CD4-positive, alpha-beta T cell treated with Interleukin-4 for 4 hours (primary cell): ENCODE measurements around the gene DISP1.

Experiments
- DNase-seq: peaks from one replicate; pipeline ENCODE4 v3.0.0-alpha.2; 2020

Gene DISP1, protein sequence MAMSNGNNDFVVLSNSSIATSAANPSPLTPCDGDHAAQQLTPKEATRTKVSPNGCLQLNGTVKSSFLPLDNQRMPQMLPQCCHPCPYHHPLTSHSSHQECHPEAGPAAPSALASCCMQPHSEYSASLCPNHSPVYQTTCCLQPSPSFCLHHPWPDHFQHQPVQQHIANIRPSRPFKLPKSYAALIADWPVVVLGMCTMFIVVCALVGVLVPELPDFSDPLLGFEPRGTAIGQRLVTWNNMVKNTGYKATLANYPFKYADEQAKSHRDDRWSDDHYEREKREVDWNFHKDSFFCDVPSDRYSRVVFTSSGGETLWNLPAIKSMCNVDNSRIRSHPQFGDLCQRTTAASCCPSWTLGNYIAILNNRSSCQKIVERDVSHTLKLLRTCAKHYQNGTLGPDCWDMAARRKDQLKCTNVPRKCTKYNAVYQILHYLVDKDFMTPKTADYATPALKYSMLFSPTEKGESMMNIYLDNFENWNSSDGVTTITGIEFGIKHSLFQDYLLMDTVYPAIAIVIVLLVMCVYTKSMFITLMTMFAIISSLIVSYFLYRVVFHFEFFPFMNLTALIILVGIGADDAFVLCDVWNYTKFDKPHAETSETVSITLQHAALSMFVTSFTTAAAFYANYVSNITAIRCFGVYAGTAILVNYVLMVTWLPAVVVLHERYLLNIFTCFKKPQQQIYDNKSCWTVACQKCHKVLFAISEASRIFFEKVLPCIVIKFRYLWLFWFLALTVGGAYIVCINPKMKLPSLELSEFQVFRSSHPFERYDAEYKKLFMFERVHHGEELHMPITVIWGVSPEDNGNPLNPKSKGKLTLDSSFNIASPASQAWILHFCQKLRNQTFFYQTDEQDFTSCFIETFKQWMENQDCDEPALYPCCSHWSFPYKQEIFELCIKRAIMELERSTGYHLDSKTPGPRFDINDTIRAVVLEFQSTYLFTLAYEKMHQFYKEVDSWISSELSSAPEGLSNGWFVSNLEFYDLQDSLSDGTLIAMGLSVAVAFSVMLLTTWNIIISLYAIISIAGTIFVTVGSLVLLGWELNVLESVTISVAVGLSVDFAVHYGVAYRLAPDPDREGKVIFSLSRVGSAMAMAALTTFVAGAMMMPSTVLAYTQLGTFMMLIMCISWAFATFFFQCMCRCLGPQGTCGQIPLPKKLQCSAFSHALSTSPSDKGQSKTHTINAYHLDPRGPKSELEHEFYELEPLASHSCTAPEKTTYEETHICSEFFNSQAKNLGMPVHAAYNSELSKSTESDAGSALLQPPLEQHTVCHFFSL (N-terminal part only)

DNA sequence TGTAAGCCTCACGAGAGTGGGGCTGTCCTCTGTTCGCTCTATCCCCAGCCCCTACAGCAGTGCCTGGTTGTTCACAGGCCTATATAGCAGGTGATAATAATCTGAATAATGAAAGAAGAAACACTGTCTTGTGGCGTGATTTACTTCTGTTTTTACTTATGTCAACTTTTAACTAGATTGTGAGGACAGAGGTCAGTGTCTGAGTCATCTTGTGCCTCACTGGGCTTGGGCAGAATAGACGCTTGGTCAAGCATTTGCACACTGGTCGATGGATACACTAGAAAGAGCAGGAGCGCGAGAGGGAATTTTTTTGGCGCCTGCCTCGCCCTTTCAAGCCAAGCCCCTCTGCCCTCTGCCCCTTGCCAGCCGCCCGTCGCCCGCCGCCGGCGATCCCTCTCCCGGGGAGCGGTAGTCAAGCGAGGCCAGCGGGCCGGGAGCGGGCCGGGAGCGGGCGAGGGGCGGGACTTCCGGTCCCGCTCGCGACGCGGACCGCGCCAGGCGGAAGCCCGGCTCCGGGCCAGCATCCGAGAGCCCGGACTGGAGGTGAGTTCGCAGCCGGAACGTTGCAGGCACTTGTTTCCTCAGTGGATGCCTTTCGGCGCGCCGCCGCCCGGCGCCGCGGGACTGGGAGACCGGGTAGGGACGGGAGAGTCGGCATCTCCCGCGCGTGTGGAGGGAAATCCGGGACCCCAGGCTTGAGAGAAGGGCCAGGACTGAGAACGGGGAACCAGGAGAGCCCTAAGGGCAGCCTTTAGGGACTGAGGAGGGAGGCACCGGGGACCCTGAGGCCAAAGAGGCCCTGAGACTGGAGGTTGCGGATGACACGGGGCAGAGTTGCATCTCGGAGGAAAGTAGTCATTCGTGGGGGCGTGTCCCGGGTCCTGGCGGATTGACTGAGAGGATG is at the start of gene DISP1:
DISP1 (plus strand) TSS at position 504 of the 904 bp plus-strand sequence. CDS start 127,785 bp downstream, outside the sequence.
- DNase-seq = peak; percentile 63

DNA sequence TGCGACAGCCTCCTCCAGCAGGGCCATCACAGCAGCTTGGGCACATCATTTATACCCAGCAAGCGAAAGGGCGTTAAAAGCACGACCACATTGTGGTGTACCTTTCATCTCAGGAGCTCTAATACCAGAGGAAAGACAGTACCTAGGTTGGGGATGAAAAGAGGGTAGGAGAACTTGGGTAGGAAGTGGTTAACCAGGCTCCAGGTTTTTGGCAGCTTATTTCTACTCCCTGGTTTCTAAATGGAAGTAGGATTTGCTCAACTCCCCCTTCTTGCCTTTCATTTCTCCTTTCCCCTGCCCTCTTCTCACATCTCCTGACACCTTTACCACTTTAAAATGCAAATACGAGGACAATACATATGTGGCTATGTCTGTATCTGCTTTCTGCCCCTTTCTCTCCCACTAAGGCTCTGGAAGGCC is 47.7 kb upstream of the DISP1 start:
- no peak for DNase-seq

DNA sequence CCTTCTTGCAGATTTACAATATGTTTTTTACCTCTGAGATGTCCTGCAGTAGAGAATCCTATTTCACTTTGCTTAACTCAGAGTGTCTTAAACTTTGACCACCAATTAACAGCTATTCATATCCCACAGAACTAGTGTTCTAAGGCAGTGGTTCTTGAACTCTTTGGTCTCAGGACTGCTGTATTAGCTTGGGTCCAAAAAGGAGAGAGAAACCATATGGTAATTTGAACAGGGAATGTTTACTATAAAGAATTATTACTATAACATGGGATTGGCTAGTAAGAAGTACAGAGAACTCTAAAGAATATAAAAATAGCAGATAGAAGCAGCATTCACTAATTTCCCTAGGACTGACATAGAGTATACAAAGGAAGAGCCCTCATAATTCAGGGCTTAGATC is 46.2 kb upstream of the DISP1 start:
- DNase-seq = no peak

DNA sequence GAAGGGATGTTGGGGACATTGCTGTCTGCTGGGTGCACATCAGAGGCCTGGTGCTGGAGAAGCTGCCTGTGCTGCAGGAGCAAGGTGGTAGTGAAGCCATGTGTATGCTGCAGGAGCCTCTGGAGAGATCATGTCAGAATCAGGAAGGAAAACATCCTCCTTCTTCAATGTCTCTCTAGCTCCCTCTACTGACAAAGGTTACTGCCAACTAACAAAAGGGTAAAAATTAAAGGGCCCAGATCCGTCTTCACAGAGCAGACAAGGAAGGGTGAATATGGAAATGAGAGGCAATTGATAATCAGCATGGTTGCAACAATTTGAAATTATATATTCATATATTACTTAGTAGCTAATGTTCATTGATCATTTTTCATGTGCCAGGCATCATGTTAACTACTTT is 45.7 kb upstream of the DISP1 start:
- DNase-seq = no peak

DNA sequence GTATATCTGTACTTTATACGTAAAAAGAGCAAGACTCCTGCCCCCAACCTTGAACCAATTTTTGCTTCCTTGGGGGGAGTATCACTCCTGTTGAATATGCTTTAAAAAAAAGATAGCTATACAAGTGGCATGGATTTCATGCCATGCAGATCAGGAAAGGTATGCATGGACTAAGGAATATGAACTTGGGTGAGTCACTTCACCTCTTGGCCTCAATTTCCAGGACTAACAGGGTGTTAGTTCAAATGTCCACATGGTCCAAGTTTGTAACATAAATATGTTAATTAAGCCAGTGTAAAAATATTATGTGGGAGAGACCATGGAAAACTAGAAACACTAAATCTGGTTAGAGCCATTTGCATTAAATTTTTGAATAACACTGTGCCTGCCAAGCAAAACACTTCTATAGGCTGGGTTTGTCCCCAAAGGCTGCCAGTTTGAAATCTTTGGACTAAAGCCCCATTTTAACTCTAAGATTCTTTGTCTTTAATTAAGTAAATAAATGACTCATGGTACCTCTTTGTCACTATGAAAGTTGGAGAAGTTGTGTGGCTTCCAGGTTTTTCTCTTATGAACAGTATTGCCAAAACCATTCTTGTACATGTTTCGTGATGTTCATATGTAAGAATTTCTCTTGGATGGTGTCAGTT is 44.7 kb upstream of the DISP1 start:
- no peak for DNase-seq

DNA sequence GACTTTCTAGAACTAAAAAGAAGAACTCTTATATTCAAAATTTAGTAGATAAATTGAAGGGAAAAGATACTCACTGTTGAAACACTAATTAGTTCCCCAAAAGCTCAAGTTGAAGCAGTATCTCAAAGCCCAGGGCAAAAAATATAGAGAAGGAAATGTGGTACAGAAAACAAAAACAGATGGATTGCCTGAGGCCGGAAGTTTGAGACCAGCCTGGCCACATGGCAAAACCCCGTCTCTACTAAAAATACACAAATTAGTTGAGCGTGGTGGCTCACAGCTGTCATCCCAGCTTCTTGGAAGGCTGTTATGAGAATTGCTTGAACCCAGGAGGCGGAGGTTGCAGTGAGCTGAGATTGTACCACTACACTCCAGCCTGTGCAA is 41.9 kb upstream of the DISP1 start:
- peak; percentile 11 for DNase-seq

DNA sequence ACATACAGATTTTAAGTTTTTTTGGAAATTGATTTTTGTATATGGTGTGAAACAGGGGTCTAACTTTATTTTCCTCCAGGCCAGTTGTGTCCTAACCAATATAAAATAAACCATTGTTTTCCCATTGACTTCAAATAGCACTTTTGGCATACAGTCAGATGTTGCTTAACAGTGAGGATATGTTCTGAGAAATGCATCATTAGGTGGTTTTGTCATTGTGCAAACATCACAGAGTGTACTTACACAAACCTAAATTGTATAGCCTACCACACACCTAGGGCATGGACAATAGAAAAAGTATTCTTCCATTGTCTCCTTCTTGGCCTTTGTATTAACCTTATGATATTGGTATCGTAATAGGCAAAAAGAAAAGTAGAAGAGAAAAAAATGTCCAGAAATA is 37.4 kb upstream of the DISP1 start:
- no peak for DNase-seq

DNA sequence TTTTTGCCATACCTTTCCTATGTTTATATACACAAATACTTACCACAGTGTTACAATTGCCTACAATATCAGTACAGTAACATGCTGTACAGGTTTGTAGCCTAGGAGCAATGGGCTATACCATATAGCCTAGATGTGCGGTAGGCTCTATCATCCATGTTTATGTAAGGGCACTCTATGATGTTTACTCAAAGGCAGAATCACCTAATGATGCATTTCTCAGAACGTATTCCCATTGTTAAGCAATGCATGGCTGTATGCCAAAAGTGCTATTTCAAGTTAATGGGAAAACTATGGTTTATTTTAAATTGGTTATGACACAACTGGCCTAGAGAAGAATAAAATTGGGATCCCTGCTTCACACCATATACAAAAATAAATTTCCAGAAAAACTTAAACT is 36.9 kb upstream of the DISP1 start:
- DNase-seq = no peak

DNA sequence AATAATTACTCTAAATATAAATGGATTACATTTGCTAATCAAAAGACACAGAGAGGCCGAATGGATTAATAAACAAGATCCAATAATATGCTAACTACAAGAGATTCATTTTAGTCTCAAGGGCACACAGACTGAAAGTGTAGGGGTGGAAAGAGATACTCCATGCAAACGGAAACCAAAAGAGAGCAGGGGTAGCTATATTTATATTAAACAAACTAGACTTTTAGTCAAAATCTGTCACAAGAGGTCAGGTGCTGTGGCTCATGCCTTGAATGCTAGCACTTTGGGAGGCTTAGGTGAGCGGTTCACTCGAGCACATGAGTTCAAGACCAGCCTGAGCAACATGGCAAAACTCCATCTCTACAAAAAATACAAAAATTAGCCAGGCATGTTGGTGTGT is 33.6 kb upstream of the DISP1 start:
- no peak for DNase-seq

DNA sequence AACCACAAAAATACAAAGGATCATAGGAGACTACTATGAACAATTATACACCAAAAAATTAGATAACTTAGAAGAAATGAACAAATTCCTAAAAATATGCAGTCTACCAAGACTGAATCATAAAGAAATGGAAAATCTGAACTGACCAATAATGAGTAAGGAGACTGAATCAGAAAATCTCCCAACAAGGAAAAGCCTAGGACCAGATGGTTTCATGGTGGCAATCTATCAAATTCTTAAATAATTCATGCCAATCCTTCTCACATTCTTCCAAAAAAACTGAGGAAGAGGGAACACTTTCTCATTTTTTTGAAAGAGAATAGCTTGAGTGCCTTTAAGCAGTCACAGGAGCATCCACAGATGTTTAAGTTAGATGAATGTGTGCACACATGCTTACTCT is 31.8 kb upstream of the DISP1 start:
- DNase-seq = no peak

DNA sequence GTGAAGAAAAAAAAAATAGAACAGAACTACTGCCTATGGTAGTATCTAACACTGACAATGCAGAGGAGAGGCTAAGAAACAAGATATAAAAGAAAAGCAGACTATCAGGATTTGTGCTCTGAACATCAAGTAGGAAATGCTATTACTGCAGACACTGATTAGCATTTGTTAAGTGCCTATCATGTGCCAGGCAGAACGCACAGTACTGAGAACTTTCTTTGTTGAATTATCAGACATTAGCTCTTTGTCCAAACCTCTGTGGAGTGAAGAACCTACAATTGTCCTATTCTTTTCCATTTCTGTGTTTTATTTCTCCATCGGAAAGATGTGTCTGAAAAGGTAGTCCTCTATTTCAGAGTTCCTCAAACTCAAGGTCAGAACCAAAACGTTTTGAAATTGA is 30.5 kb upstream of the DISP1 start:
- no peak for DNase-seq

DNA sequence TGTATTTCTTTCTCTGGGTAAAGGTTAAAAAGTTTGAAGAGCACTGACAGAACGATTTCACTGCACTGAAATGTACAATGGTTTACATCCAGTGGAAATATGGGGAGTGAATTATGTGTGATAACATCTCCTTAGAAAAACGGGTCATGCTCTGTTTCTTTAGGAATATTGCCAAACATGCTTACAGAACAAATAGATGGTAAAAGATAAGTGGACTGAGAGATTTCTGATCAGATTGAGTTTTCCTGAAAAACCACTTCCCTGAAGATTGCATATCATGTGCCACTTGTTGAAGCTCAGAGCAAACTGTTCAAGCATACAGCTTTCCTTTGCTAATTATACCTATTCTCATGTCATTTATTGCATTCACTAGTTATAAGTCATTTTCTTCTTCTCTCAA is 29.9 kb upstream of the DISP1 start:
- no peak for DNase-seq

DNA sequence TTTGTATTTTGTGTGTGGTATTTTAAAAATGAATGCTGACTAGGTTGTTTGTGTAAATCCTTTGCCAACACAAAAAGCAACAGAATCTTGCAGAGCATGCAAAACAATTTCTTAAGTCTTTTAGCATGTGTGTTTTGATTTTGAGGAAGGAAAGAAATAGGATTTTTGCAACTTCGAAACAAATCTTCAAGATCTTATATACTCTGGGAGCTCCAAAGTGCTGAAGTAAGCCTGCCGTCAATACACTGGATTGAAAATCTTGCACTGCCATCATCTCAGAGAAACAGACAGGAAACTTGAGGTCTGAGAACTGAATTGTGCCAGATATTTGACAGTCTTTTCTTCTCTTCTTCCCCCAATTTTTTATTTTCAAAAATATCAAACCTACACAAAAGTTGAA is 29.3 kb upstream of the DISP1 start:
- no peak for DNase-seq

DNA sequence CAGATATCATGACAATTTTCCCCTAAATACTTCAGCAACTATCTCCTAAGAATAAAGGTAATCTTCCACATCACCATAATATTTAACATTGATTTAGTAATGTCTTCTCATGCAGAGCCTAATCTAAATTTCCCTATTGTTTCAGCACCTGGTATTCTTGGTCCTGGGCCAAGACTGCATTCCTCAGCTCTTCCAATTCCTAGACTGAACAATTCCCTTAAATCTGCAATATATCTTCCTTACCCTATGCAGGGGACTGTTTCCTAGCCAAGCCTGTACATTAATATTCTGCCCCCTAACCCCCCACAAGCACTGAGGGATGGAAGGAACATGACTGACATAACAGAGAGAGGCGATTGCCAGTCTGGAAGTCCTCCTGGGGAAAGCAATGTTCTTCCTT is 28.7 kb upstream of the DISP1 start:
- DNase-seq = no peak

DNA sequence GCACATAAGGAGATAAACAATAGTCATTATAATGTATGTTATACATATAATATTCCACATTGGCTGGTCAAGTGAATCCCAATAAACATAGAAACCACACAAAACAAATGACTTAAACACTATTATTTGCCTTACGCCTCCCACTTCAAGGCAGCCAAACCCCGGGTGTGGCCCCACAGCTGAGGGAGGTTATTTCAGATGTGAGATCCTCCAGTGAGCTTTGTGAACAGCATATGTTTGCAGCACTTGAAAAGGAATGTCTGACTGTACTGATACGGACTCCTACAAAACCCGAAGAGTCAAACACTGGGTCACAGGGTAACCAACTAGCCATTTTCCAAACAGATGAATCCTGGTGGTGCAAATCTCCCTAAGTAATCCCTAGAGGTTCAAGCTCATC is 27.1 kb upstream of the DISP1 start:
- DNase-seq = no peak

DNA sequence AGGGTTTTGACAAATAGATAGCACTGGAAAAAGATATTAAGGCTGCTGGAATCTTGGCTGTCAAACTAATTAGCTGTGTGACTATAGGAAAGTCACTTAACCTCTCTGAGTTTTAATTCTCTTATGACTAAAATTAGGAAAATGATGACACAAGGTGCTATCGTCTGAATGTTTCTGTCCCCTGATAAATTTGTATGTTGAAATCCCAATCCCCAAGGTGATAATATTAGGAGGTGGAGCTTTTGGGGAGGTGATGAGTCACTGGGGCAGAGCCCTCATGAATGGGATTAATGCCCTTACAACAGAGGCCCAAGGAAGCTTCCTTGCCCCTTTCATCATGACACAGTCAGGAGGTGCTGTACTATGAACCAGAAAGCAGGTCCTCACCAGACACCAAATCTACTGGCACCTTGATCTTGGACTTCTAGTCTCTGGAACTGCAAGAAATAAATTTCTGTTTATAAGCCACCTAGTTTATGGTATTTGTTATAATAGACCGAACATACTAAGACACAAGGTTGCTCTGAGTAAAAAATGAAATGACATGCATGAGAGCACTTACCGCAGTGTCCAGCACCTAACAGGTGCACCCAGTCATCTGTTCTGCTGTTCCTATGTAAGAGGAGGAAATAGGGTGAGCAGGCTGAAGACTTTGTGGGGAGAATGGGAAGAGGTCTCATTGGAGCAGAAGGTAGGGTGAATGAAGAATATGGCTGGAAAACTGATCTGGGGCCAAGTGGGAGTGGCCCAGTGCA is 26.3 kb upstream of the DISP1 start:
- no peak for DNase-seq

DNA sequence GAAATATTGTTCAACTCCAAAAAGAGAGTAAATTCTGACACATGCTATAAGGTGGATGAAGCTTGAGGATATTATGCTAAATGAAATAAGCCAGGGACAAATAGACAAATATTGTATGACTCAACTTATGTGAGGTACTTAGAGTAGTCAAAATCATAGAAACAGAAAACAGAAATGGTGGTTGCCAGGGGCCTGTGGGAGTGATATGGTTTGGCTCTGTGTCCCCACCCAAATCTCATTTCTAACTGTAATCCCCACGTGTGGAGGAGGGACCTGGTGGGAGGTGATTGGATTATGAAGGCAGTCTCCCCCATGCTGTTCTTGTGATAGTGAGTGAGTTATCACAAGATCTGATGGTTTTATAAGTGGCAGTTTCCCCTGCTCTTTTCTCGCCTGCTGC is 24.7 kb upstream of the DISP1 start:
- DNase-seq = no peak

DNA sequence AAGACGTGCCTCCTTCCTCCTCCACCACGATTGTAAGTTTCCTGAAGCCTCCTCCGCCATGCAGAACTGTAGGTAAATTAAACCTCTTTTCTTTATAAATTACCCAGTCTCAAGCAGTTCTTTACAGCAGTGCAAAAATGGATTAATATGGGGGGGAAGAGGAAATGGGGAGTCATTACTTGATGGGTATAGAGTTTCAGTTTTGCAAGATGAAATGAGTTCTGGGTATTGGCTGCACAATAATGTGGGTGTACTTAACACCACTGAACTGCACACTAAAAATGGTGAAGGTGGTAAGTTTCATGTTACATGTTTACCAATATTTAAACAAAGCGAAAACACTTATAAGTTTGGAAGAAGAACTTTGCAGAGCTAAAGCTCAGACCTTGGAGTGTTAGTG is 24.3 kb upstream of the DISP1 start:
- no peak for DNase-seq

DNA sequence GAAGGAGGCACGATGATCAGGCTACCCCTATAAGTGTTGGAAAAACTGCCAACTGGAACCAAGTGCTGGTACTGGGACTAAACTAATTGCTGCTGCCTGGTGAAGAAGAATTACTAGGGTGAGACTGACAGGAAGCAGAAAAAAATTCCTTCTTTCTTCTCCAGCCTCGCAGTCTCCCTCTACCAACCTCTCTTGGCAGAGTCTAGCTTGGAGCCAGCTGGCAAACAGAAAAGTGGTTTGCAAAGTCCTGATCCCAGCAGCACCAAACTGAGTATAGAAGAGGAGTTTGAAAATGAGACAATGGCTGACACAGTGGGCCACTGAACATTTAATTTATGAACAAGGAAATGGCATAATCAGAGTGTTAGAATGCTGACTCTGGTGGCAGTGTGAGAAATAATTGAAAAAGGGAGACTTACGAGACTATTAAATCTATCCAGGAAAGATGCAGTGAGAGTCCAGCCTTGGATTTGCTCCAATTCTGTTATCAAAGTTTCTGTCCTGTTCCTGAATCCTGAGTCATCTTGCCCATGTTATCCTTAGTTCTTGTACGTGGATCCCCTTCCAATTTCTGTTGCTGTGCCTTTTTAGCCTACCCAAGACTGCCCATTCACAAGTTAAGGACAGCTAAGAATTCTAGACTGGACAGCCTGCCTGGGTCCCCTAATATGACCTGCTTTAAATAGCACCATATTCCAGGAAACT is 23.7 kb upstream of the DISP1 start:
- no peak for DNase-seq

DNA sequence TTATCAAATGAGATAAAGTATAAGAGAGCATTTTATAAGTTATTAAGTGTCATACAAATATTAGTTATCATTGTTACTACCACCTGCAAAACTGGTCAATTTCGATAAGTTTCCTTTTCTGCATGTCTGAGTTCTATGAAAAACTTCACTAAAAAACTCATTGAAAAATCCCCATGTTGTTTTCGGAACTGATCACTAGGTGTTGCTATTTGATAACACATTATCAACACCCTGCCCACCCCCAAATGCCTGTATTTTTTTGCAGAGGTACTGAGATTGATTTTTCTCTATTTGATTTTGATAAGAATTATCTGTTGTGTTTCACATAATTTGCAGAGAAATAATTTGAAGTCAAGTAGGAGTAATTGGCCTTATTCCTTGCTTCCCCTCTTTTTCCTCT is 22.1 kb upstream of the DISP1 start:
- DNase-seq = peak; percentile 8
